HL-60 (cell line): ENCODE data around the gene RFX7.
A peak's percentile ranks its signal among the peaks of the same experiment; 100 is the strongest.

Source experiments
- DNase-seq, 2 experiments: peaks; one replicate each; pipeline ENCODE4 v3.0.0-alpha.2; 2010 to 2020; ENCODE audit warnings: low read depth in 1 of 2, low spot score in 1 of 2
- H3K27ac ChIP-seq: fragments of 250-450 bp; sonication (Bioruptor Pico); replicated peaks from 2 replicates; pipeline ENCODE4 v1.5.1; 2020; ENCODE audit warnings: mild to moderate bottlenecking, moderate library complexity
- H3K27me3 ChIP-seq: fragments of 250-450 bp; sonication (Bioruptor Pico); 2 replicates; pipeline ENCODE4 v1.5.1; 2021; ENCODE audit warnings: mild to moderate bottlenecking, moderate library complexity; ENCODE audit not compliant: insufficient read depth, poor library complexity, severe bottlenecking
- H3K4me3 ChIP-seq: replicated peaks from 2 replicates; pipeline ENCODE4 v1.5.1; 2011; ENCODE audit warnings: mild to moderate bottlenecking, control low read depth, low read length; ENCODE audit not compliant: insufficient read depth
- GABPA ChIP-seq: IDR thresholded peaks from 2 replicates; pipeline ENCODE4 v1.6.1; 2012; ENCODE audit warnings: low read depth
- POLR2AphosphoS5 ChIP-seq: IDR thresholded peaks from 2 replicates; pipeline ENCODE4 v1.6.1; 2012; ENCODE audit warnings: low read depth
- SPI1 ChIP-seq: IDR thresholded peaks from 2 replicates; pipeline ENCODE4 v1.6.1; 2012; ENCODE audit warnings: low read depth, mild to moderate bottlenecking, borderline replicate concordance
- TF ChIP-seq, protein P1 (sequence below): IDR thresholded peaks from 2 replicates; pipeline ENCODE4 v1.6.1; 2012; ENCODE audit warnings: low read depth; ENCODE audit not compliant: insufficient replicate concordance
- TF ChIP-seq, protein P2 (sequence below): IDR thresholded peaks from one replicate; pipeline ENCODE4 v1.5.1; 2011; ENCODE audit warnings: low read length, control low read depth, inconsistent platforms; ENCODE audit not compliant: insufficient read depth

RFX7 gene

GRCh38 chr15:56245871-56246814 lies 2.5 kb upstream of the RFX7 start:
- DNase-seq: peak; percentile 91 to 92

GRCh38 chr15:56244811-56245576 lies 1.3 kb upstream of the RFX7 start:
- H3K4me3 ChIP-seq: peak overlapping the region; percentile 78
- DNase-seq: peak in 1 of 2 experiments; percentile 23
- peak overlapping the region; percentile 64 for H3K27ac ChIP-seq
- H3K27me3 ChIP-seq: no peaks in the 10 kb centered on the region
- no peak for TF ChIP-seq GABPA
- TF ChIP-seq POLR2AphosphoS5: no peak
- TF ChIP-seq, protein P1, sequence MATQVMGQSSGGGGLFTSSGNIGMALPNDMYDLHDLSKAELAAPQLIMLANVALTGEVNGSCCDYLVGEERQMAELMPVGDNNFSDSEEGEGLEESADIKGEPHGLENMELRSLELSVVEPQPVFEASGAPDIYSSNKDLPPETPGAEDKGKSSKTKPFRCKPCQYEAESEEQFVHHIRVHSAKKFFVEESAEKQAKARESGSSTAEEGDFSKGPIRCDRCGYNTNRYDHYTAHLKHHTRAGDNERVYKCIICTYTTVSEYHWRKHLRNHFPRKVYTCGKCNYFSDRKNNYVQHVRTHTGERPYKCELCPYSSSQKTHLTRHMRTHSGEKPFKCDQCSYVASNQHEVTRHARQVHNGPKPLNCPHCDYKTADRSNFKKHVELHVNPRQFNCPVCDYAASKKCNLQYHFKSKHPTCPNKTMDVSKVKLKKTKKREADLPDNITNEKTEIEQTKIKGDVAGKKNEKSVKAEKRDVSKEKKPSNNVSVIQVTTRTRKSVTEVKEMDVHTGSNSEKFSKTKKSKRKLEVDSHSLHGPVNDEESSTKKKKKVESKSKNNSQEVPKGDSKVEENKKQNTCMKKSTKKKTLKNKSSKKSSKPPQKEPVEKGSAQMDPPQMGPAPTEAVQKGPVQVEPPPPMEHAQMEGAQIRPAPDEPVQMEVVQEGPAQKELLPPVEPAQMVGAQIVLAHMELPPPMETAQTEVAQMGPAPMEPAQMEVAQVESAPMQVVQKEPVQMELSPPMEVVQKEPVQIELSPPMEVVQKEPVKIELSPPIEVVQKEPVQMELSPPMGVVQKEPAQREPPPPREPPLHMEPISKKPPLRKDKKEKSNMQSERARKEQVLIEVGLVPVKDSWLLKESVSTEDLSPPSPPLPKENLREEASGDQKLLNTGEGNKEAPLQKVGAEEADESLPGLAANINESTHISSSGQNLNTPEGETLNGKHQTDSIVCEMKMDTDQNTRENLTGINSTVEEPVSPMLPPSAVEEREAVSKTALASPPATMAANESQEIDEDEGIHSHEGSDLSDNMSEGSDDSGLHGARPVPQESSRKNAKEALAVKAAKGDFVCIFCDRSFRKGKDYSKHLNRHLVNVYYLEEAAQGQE: no peak
- TF ChIP-seq SPI1: no peak
- TF ChIP-seq, protein P2, sequence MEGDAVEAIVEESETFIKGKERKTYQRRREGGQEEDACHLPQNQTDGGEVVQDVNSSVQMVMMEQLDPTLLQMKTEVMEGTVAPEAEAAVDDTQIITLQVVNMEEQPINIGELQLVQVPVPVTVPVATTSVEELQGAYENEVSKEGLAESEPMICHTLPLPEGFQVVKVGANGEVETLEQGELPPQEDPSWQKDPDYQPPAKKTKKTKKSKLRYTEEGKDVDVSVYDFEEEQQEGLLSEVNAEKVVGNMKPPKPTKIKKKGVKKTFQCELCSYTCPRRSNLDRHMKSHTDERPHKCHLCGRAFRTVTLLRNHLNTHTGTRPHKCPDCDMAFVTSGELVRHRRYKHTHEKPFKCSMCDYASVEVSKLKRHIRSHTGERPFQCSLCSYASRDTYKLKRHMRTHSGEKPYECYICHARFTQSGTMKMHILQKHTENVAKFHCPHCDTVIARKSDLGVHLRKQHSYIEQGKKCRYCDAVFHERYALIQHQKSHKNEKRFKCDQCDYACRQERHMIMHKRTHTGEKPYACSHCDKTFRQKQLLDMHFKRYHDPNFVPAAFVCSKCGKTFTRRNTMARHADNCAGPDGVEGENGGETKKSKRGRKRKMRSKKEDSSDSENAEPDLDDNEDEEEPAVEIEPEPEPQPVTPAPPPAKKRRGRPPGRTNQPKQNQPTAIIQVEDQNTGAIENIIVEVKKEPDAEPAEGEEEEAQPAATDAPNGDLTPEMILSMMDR: no peak

More at GRCh38 chr15:56245871-56246814, 2.5 kb upstream of the RFX7 start:
- TF ChIP-seq, protein P1: no peak
- TF ChIP-seq GABPA (peak; percentile 86), POLR2AphosphoS5 (peak; percentile 61; the same call in 1 of the 2 replicates), SPI1 (peak; percentile 5; the same call in 1 of the 2 replicates)
- TF ChIP-seq, protein P2: peak; percentile 100
- H3K4me3 ChIP-seq: peak overlapping the region; percentile 30; the same call in 1 of the 2 replicates
- peak overlapping the region; percentile 64 for H3K27ac ChIP-seq
- H3K27me3 ChIP-seq: no peaks in the 10 kb centered on the region

GRCh38 chr15:56244038-56244810 lies 545 bp upstream of the RFX7 start:
- peak in 1 of 2 experiments; percentile 51 for DNase-seq
- Histone ChIP-seq H3K4me3 (peak overlapping the region; percentile 78), H3K27me3 (no peaks in the 10 kb centered on the region), H3K27ac (peak overlapping the region; percentile 64)
- TF ChIP-seq, protein P1: no peak
- peak; percentile 10; the same call in 1 of the 2 replicates for TF ChIP-seq POLR2AphosphoS5
